Measurements from ENCODE around the gene CTNNBL1. TPM values are rescaled to one million over a fixed set of nuclear protein-coding genes. Genes with fewer than 3 reads are reported as not detected.

Gene CTNNBL1
- total RNA-seq, 4 donors from 2014 or later: 15.3 to 31.5 (median 27.2) TPM

GRCh38 chr20:37911261-37911660 is 217.4 kb downstream of the CTNNBL1 start:
- Histone ChIP-seq H3K4me3 (no peak overlapping the region), H3K27ac (no peak overlapping the region), H3K36me3 (no peaks in the 10 kb centered on the region), H3K27me3 (peaks cover 0 to 100% (median 7%) of the 10 kb centered on the region in 4 donors), H3K4me1 (peaks cover 7 to 32% (median 12%) of the 10 kb centered on the region in 3 donors), H3K9me3 (no peaks in the 10 kb centered on the region)
- intact Hi-C loops (cut with DNase I): no loop called here
- TF ChIP-seq CTCF (IDR thresholded peaks at IDR 0.05) (no peak), POLR2A (IDR thresholded peaks at IDR 0.05) (no peak)
- 37 to 43% methylated on average over 8 to 9 of the region's 9 CpGs for whole genome bisulfite sequencing, 2 donors
- DNase-seq: no peak

- DNase-seq: no peak
- Histone ChIP-seq H3K9me3 (no peaks in the 10 kb centered on the region), H3K27me3 (peaks cover 0 to 100% (median 7%) of the 10 kb centered on the region in 4 donors), H3K4me1 (peaks cover 7 to 35% (median 13%) of the 10 kb centered on the region in 3 donors), H3K4me3 (no peak overlapping the region), H3K27ac (no peak overlapping the region), H3K36me3 (no peaks in the 10 kb centered on the region)
- WGBS, 2 donors: 9% methylated on average over 6 of the region's 11 CpGs; no CpG with 5 or more reads in 1 of the 2 donors
- intact Hi-C loops (cut with DNase I): no loop called here
- TF ChIP-seq CTCF (IDR thresholded peaks at IDR 0.05) (no peak), POLR2A (IDR thresholded peaks at IDR 0.05) (no peak)
These were observed 218.0 kb downstream of the CTNNBL1 start for GRCh38 chr20:37911838-37912281.

GRCh38 chr20:37912874-37913273 is 219.0 kb downstream of the CTNNBL1 start:
- no peaks in the 10 kb centered on the region for H3K9me3 ChIP-seq
- intact Hi-C loops (cut with DNase I): no loop called here
- H3K36me3 ChIP-seq: no peaks in the 10 kb centered on the region
- peaks cover 0 to 100% (median 7%) of the 10 kb centered on the region in 4 donors for H3K27me3 ChIP-seq
- peaks cover 7 to 35% (median 13%) of the 10 kb centered on the region in 3 donors for H3K4me1 ChIP-seq
- TF ChIP-seq CTCF (IDR thresholded peaks at IDR 0.05) (no peak), POLR2A (IDR thresholded peaks at IDR 0.05) (no peak)
- H3K4me3 ChIP-seq: no peak overlapping the region
- WGBS, 2 donors: 55 to 78% methylated on average over 6 of the region's 6 CpGs
- no peak overlapping the region for H3K27ac ChIP-seq
- DNase-seq: no peak

DNA sequence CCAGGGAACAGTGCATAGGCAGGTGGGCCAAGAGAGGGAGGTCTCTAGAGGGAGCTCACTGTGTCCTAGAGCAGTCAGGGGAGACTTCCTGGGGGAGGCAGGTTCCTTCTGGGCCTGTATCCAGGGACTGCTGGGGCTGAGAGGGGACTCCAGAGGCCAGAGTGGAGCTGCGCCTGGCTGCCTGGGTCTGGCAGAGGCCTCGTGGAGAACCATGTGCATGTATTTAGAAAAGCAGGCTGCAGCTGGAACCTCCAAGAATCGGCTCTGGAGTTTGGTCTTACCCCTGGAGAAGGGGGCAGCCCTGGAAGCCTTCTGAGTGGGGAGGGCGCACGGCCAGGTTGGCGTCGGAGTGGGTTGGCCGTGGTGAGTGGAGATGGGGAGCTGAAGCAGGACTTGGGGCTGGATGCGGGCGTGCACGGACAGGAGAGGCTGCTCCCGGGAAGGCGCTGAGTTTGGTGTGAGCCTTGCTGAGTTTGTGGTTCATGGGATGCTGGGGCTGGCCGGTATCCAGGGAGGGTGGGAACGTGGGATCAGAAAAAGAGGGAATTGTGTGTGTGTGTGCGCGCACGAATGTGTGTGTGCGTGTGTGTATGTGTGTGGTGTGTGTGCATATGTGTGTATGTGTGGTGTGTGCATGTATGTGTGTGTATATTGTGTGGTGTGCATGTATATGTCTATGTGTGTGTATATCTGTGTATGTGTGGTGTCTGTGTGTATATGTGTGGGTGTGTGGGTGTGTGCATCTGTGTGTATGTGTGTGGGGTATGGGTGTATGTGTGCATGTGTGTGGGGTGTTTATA is 219.9 kb downstream of the CTNNBL1 start:
- no peak for DNase-seq

More for the DNA sequence above, 219.9 kb downstream of the CTNNBL1 start:
- TF ChIP-seq CTCF (IDR thresholded peaks at IDR 0.05) (no peak), POLR2A (IDR thresholded peaks at IDR 0.05) (no peak)
- H3K9me3 ChIP-seq: no peaks in the 10 kb centered on the region
- WGBS, 2 donors: 31 to 49% methylated on average over 16 to 17 of the region's 19 CpGs
- intact Hi-C loops (cut with DNase I): no loop called here
- no peak overlapping the region for H3K27ac ChIP-seq
- H3K36me3 ChIP-seq: no peaks in the 10 kb centered on the region
- H3K4me1 ChIP-seq: peaks cover 7 to 35% (median 13%) of the 10 kb centered on the region in 3 donors
- H3K27me3 ChIP-seq: peaks cover 0 to 100% (median 7%) of the 10 kb centered on the region in 4 donors
- H3K4me3 ChIP-seq: no peak overlapping the region
